T-cell (primary cell): ENCODE measurements around the gene PPM1L. TPM values are rescaled to one million over a fixed set of nuclear protein-coding genes. Genes with fewer than 3 reads are reported as not detected.

Experiments
- ATAC-seq, 4 experiments: fragments of 200-7000 bp in 3 of 4; fragments of 150-1000 bp in 1 of 4; cut with Tn5 transposase; replicated peaks in 1 of 4; 1 replicate in 3 of 4; 2 replicates in 1 of 4; pipeline ENCODE4 v1.10.0; 2021; ENCODE audit warnings: moderate library complexity in 3 of 4, mild to moderate bottlenecking in 2 of 4, moderate number of reproducible peaks in 1 of 4
- CTCF ChIA-PET, 2 donors: fragments of 300-600 bp; sonication (Branson Sonifier 250); formaldehyde crosslinking; loops; one replicate each; lab custom pipeline; 2022; ENCODE audit warnings: antibody characterized with exemption in 2 of 2; lab: Charles Lee
- POLR2A ChIA-PET, 2 donors: fragments of 300-600 bp; sonication (Branson Sonifier 250); formaldehyde crosslinking; loops; one replicate each; lab custom pipeline; 2022; ENCODE audit warnings: antibody characterized with exemption in 2 of 2; lab: Charles Lee
- DNase-seq, 35 experiments: peaks; one replicate each; pipeline versions ENCODE4 v3.0.0 to v3.0.0-alpha.2; 2013 to 2023
- H3K27ac ChIP-seq: one replicate; pipeline ENCODE4 v1.5.1; 2013; ENCODE audit warnings: low read length
- H3K27me3 ChIP-seq, 2 experiments: replicated peaks in 1 of 2; 1 replicate in 1 of 2; 2 replicates in 1 of 2; pipeline versions ENCODE4 v1.6.1 to v1.7.0; 2013; ENCODE audit warnings: low read length in 1 of 2, mixed read lengths in 1 of 2; ENCODE audit not compliant: control insufficient read depth in 2 of 2, insufficient read depth in 2 of 2; ENCODE audit errors: extremely low read depth in 1 of 2
- H3K36me3 ChIP-seq, 2 donors: 1 replicate in 1 of 2; 2 replicates in 1 of 2; pipeline versions ENCODE4 v1.6.1 to v1.7.0; 2013; ENCODE audit warnings: low read length in 1 of 2; ENCODE audit not compliant: control insufficient read depth in 2 of 2, insufficient read depth in 1 of 2; ENCODE audit errors: extremely low read depth in 1 of 2
- H3K4me1 ChIP-seq, 2 experiments: 1 replicate in 1 of 2; 2 replicates in 1 of 2; pipeline versions ENCODE4 v1.6.1 to v1.7.0; 2013; ENCODE audit warnings: low read length in 2 of 2, mixed read lengths in 1 of 2; ENCODE audit not compliant: insufficient read depth in 2 of 2, control insufficient read depth in 1 of 2; ENCODE audit errors: extremely low read depth in 1 of 2
- H3K4me3 ChIP-seq, 2 donors: 1 replicate in 1 of 2; 2 replicates in 1 of 2; pipeline versions ENCODE4 v1.5.1 to v1.7.0; 2013; ENCODE audit warnings: mild to moderate bottlenecking in 2 of 2, low read length in 1 of 2, moderate library complexity in 1 of 2; ENCODE audit not compliant: control insufficient read depth in 1 of 2; ENCODE audit errors: extremely low read depth in 1 of 2
- H3K9me3 ChIP-seq: 2 replicates; pipeline ENCODE4 v1.7.0; 2013
- H3K27ac Mint-ChIP-seq, 2 donors: one replicate each; pipeline ENCODE4 v1.8.0; 2020 to 2021; ENCODE audit warnings: mild to moderate bottlenecking in 2 of 2, mixed read lengths in 2 of 2
- H3K27me3 Mint-ChIP-seq, 2 donors: one replicate each; pipeline ENCODE4 v1.8.0; 2021 to 2022; ENCODE audit warnings: mixed read lengths in 2 of 2
- H3K36me3 Mint-ChIP-seq: one replicate; pipeline ENCODE4 v1.8.0; 2021; ENCODE audit warnings: mixed read lengths
- H3K4me1 Mint-ChIP-seq, 3 donors: one replicate each; pipeline ENCODE4 v1.8.0; 2020 to 2022; ENCODE audit warnings: mixed read lengths in 3 of 3, mild to moderate bottlenecking in 1 of 3
- H3K4me3 Mint-ChIP-seq, 3 donors: one replicate each; pipeline ENCODE4 v1.8.0; 2020 to 2022; ENCODE audit warnings: mild to moderate bottlenecking in 3 of 3, mixed read lengths in 3 of 3, moderate library complexity in 3 of 3
- H3K9me3 Mint-ChIP-seq, 3 donors: one replicate each; pipeline ENCODE4 v1.8.0; 2020 to 2022; ENCODE audit warnings: mixed read lengths in 3 of 3
- WGBS: methylation state at CpG from one replicate; pipeline ENCODE4 v1.1.5; 2013; ENCODE audit warnings: missing lambda C conversion rate; ENCODE audit not compliant: insufficient coverage; 5-methylcytosine and 5-hydroxymethylcytosine counted together
- total RNA-seq, 35 experiments: library from RNA in 6 of 35; stranded (reverse) in 6 of 35; fragments of 120-200 nt in 1 of 35; gene quantifications; one replicate each; pipeline versions ENCODE4 v1.2.1 to v1.2.4 and lab custom pipeline; 2013 to 2026

PPM1L gene
- total RNA-seq, 5 donors from 2014 or later (not counting 1 experiment from before 2014, with no cell fraction given): 4.8 to 6.4 (median 5.7) TPM

DNA sequence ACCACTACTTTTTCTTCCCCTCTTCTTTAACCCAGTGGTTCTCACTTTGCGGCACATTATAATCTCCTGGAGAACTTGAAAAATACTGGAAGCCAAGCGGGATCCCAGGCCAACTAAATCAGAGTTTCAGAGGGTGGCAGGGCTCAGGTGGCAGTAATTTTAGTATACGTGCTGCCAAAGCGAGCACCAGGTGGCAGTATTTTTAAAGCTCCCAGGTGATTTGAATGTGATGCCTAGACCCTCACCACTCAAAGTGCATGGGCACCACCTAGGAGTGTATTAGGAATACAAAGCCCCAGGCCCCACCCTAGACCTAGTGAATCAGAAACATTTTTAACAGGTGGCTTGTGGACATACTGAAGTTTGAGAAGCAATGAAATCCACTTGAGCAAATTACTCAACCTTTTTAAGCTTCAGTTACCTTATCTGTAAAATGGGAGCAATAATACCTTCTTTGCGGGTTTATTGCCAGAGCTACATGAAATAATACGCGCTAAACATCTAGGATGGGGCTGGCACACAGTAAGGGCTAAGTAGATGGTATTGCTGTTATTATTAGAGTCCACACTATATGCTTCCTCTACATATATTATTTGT is 340.8 kb downstream of the PPM1L start:
- DNase-seq (peak in 19 of 35 experiments; percentile 1 to 45 (median 9)), ATAC-seq (no peak)
- Histone ChIP-seq H3K36me3 (no peaks in the 10 kb centered on the region), H3K9me3 (no peaks in the 10 kb centered on the region), H3K4me3 (no peak overlapping the region), H3K27ac (no peak overlapping the region), H3K4me1 (no peaks in the 10 kb centered on the region), H3K27me3 (no peaks in the 10 kb centered on the region)
- ChIA-PET CTCF (interaction anchor here in 1 of 2 donors (0.5 to 1.2 kb wide), 3 partner anchors 10 to 331 kb away, joined by 3 to 4 read pairs (median 4); no protein-coding TSS in a partner anchor), POLR2A (no interaction called here)
- Mint-ChIP-seq H3K27ac (no peak overlapping the region), H3K27me3 (peaks cover 0 to 1% of the 10 kb centered on the region in 2 donors), H3K4me3 (no peak overlapping the region), H3K4me1 (no peaks in the 10 kb centered on the region), H3K9me3 (no peaks in the 10 kb centered on the region), H3K36me3 (no peaks in the 10 kb centered on the region)
- WGBS: 71% methylated on average over 4 of the region's 7 CpGs

DNA sequence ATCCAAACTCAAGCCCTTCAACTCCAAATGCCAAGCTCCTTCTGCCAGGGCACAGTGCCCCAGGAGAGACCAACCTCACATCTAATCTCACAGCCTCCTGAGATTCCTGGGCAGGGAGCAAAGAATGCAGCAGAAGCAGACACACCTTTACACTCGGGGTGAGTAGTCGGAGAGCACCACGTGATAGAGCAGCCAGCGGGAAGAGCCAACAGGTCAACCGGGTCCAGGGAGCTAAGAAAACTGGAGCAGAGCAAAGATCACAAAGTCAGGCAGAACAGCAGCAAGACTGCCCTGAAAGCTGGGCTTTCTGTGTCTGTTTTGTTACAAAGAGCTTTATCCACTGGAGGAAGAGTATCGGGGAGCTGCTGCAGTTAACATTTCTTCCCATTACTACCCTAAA is 345.0 kb downstream of the PPM1L start:
- no peak overlapping the region for H3K4me3 Mint-ChIP-seq
- Histone ChIP-seq H3K36me3 (no peaks in the 10 kb centered on the region), H3K9me3 (no peaks in the 10 kb centered on the region), H3K27me3 (peaks cover 0 to 13% of the 10 kb centered on the region in 2 experiments), H3K27ac (no peak overlapping the region), H3K4me1 (peaks cover 0 to 8% of the 10 kb centered on the region in 2 experiments), H3K4me3 (no peak overlapping the region)
- peaks cover 6 to 12% (median 7%) of the 10 kb centered on the region in 3 donors for H3K4me1 Mint-ChIP-seq
- H3K27ac Mint-ChIP-seq: no peak overlapping the region
- WGBS: 90% methylated on average over 5 of the region's 6 CpGs
- H3K36me3 Mint-ChIP-seq: no peaks in the 10 kb centered on the region
- ChIA-PET CTCF (interaction anchor here (0.7 to 1.0 kb wide), 2 partner anchors 9 to 120 kb away, joined by 3 read pairs; partner anchors contain the start of gene NMD3 (in 1 of the 2)), POLR2A (interaction anchor here in 1 of 2 donors (0.5 to 0.6 kb wide), 2 partner anchors 170 to 1090 kb away, joined by 3 read pairs; no protein-coding TSS in a partner anchor)
- H3K27me3 Mint-ChIP-seq: peaks cover 3 to 18% of the 10 kb centered on the region in 2 donors
- no peaks in the 10 kb centered on the region for H3K9me3 Mint-ChIP-seq
- DNase-seq (no peak), ATAC-seq (no peak)

DNA sequence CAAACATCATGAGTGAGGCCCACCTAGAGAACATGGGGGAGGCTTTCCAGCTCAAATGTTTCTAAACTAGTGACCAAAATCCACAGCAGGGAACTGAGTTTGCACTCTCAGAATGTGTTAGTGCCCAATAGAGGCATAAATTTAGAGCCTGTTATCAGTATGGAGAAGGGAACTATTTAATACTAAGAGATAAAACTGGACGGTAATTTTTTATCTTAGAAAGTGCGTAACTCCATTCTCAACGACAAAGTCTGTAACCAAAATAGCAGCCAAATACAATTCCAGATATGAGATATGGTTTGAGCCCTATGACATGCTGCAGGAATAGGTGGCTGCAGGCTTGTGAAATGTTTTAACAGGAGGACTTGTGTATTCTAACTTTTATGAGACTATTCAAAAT is 345.6 kb downstream of the PPM1L start:
- H3K4me1 Mint-ChIP-seq: peaks cover 6 to 12% (median 7%) of the 10 kb centered on the region in 3 donors
- WGBS: no CpG with 5 or more reads among the region's 3 CpGs
- H3K27me3 ChIP-seq: peaks cover 0 to 13% of the 10 kb centered on the region in 2 experiments
- CTCF ChIA-PET: no interaction called here
- H3K4me3 ChIP-seq: no peak overlapping the region
- H3K36me3 Mint-ChIP-seq: no peaks in the 10 kb centered on the region
- DNase-seq: no peak
- H3K4me1 ChIP-seq: peaks cover 0 to 8% of the 10 kb centered on the region in 2 experiments
- H3K27ac Mint-ChIP-seq: no peak overlapping the region
- no peaks in the 10 kb centered on the region for H3K9me3 Mint-ChIP-seq
- H3K36me3 ChIP-seq: no peaks in the 10 kb centered on the region
- peaks cover 4 to 18% of the 10 kb centered on the region in 2 donors for H3K27me3 Mint-ChIP-seq
- no peak overlapping the region for H3K4me3 Mint-ChIP-seq
- no peak for ATAC-seq
- H3K9me3 ChIP-seq: no peaks in the 10 kb centered on the region
- POLR2A ChIA-PET: interaction anchor here in 1 of 2 donors (0.5 kb wide), 1 partner anchor 170 kb away, joined by 3 read pairs; no protein-coding TSS in a partner anchor
- H3K27ac ChIP-seq: no peak overlapping the region

DNA sequence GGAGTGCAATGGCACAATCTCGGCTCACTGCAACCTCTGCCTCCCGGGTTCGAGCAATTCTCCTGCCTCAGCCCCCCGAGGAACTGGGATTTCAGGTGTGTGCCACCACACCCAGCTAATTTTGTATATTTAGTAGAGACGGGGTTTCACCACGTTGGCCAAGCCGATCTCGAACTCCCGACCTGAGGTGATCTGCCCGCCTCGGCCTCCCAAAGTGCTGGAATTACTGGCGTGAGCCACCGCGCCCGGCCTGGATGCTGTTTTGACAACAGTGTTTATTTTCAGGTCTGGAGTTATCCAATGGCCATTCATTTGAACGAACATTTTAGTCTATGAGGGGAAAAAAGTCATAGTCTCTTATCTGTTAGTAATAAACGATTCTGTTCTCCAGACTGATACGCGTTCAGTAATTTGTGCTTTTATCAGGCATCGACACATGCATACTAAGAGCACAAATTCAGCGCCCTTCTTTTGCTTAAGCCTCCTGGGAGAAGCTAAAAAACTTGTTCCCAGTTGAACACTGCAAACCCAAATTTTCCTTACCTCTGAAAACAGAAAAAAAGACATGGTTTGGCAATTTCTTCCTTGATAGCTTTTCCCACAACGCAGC is 347.9 kb downstream of the PPM1L start:
- ATAC-seq (no peak), DNase-seq (no peak)
- H3K36me3 ChIP-seq: no peaks in the 10 kb centered on the region
- CTCF ChIA-PET: no interaction called here
- no peak overlapping the region for H3K27ac ChIP-seq
- peaks cover 13 to 28% of the 10 kb centered on the region in 2 donors for H3K27me3 Mint-ChIP-seq
- H3K36me3 Mint-ChIP-seq: no peaks in the 10 kb centered on the region
- H3K9me3 Mint-ChIP-seq: no peaks in the 10 kb centered on the region
- H3K4me1 ChIP-seq: peaks cover 0 to 8% of the 10 kb centered on the region in 2 experiments
- H3K4me3 Mint-ChIP-seq: peak overlapping the region; percentile 37 to 63 (median 60)
- peaks cover 6 to 12% (median 7%) of the 10 kb centered on the region in 3 donors for H3K4me1 Mint-ChIP-seq
- no peaks in the 10 kb centered on the region for H3K9me3 ChIP-seq
- no peak overlapping the region for H3K27ac Mint-ChIP-seq
- peaks cover 0 to 13% of the 10 kb centered on the region in 2 experiments for H3K27me3 ChIP-seq
- no peak overlapping the region for H3K4me3 ChIP-seq
- 97% methylated on average over 21 of the region's 22 CpGs for WGBS
- POLR2A ChIA-PET: no interaction called here

DNA sequence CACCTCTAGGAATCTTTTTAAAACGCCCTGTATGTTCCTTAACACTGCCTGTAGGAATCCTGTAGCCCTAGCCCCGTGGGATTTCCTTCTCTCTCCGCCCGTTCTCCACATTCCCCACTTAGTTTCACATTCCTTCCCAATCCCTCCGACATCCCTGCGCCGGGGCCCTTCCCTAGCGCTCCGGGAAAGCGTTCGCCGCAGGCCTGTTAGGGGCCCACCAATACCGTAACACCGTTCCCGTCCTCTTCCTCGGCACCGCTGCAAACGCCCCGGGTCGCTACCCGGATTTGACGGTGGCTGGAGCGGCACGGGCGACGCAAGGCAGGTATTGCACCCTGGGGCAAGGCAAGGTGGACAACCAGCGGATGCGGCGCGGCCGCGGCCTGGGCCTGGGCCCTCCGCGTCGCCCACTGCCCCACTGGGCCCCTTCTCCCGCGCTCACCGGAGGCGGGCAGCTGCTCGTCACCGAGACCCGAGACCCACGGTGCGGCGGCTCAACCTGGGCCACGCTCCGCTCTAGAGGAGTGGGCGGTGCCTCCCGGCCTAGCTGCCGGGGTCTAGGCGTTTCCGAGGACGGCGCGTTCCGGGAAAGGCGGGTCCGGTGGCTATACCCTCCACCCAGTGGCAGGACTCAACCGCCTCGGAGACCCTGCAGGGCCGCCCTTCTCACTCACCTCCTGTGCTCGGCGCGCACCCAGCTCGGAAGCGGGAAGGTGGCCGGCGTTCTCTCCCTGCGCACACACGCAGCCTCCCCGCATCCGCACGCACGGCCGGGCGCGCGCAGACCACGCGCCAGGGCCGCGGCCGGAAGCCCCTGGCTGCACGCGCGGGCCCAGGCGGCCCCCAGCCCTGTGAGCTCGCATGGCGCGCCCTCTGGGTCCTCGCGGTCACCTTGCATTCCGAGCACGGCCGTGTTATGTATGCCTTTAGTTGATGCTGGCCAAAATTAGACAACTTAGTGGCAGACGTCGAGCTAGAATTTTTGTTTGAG is 348.8 kb downstream of the PPM1L start, which contains the start of gene B3GALNT1:
B3GALNT1 (minus strand) TSS at position 789 of the 991 bp plus-strand sequence. CDS start 18,595 bp downstream, outside the sequence.
- H3K4me3 ChIP-seq: peak within 1 kb of the TSS; percentile 39 to 77
- peaks cover 0 to 16% of the 10 kb centered on the region in 2 experiments for H3K27me3 ChIP-seq
- POLR2A ChIA-PET: no interaction called here

More for the DNA sequence above, 348.8 kb downstream of the PPM1L start, which contains the start of gene B3GALNT1:
- Mint-ChIP-seq H3K27ac (no peak within 1 kb of the TSS), H3K4me3 (peak within 1 kb of the TSS; percentile 59 to 63 (median 60)), H3K9me3 (no peaks in the 10 kb centered on the region), H3K27me3 (peaks cover 17 to 32% of the 10 kb centered on the region in 2 donors), H3K4me1 (peaks cover 6 to 12% (median 7%) of the 10 kb centered on the region in 3 donors), H3K36me3 (no peaks in the 10 kb centered on the region)
- CTCF ChIA-PET: no interaction called here
- DNase-seq: peak in 14 of 35 experiments; percentile 2 to 26 (median 7)
- Histone ChIP-seq H3K27ac (no peak within 1 kb of the TSS), H3K9me3 (no peaks in the 10 kb centered on the region), H3K4me1 (peaks cover 0 to 8% of the 10 kb centered on the region in 2 experiments), H3K36me3 (no peaks in the 10 kb centered on the region)
- WGBS: 7% methylated on average over 96 of the region's 97 CpGs
- ATAC-seq: peak; percentile 54 to 68 (median 61)
